Astrocyte (in vitro differentiated cells and primary cell): Measurements from ENCODE around the gene DYNLT5.
"Not testable (repeated sequence)": the region's sequence is repeated elsewhere in the genome, so short reads cannot be mapped to it uniquely, and the experiment has no call there.

Source experiments
- EZH2 ChIP-seq: IDR thresholded peaks from 2 replicates; pipeline ENCODE4 v1.6.1; 2012; ENCODE audit warnings: mild to moderate bottlenecking, low read length, inconsistent platforms; ENCODE audit not compliant: insufficient read depth
- TF ChIP-seq, protein P1 (sequence below): IDR thresholded peaks from 2 replicates; pipeline ENCODE4 v1.5.1; 2011; ENCODE audit warnings: low read depth, mild to moderate bottlenecking, inconsistent platforms, low read length, moderate library complexity; ENCODE audit not compliant: insufficient read depth

- TF ChIP-seq, protein P1, sequence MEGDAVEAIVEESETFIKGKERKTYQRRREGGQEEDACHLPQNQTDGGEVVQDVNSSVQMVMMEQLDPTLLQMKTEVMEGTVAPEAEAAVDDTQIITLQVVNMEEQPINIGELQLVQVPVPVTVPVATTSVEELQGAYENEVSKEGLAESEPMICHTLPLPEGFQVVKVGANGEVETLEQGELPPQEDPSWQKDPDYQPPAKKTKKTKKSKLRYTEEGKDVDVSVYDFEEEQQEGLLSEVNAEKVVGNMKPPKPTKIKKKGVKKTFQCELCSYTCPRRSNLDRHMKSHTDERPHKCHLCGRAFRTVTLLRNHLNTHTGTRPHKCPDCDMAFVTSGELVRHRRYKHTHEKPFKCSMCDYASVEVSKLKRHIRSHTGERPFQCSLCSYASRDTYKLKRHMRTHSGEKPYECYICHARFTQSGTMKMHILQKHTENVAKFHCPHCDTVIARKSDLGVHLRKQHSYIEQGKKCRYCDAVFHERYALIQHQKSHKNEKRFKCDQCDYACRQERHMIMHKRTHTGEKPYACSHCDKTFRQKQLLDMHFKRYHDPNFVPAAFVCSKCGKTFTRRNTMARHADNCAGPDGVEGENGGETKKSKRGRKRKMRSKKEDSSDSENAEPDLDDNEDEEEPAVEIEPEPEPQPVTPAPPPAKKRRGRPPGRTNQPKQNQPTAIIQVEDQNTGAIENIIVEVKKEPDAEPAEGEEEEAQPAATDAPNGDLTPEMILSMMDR, result not testable (repeated sequence)
- not testable (repeated sequence) for TF ChIP-seq EZH2
These were observed 43.6 kb downstream of the DYNLT5 start for GRCh38 chr1:66795839-66796238.
